Activated B cell treated with CpG ODN at 0.5 μM for 24 hours (primary cell): ENCODE results near the gene AQP12A. TPM values are rescaled to one million over a fixed set of nuclear protein-coding genes. Genes with fewer than 3 reads are reported as not detected.

Source experiments
- ATAC-seq: fragments of 200-7000 bp; cut with Tn5 transposase; one replicate; pipeline ENCODE4 v1.10.0; 2021; ENCODE audit warnings: low read depth, mild to moderate bottlenecking, moderate library complexity
- CTCF ChIA-PET: fragments of 350-600 bp; sonication (Branson Sonifier 250); formaldehyde crosslinking; loops from one replicate; lab custom pipeline; 2021; ENCODE audit warnings: antibody characterized with exemption; lab: Charles Lee
- POLR2A ChIA-PET: fragments of 350-600 bp; sonication (Branson Sonifier 250); formaldehyde crosslinking; loops from one replicate; lab custom pipeline; 2021; ENCODE audit warnings: antibody characterized with exemption; lab: Charles Lee
- DNase-seq: peaks from one replicate; pipeline ENCODE4 v3.0.0; 2022
- H3K27ac Mint-ChIP-seq: one replicate; pipeline ENCODE4 v1.8.0; 2020; ENCODE audit warnings: mixed read lengths
- H3K27me3 Mint-ChIP-seq: one replicate; pipeline ENCODE4 v1.8.0; 2021; ENCODE audit warnings: mixed read lengths
- H3K36me3 Mint-ChIP-seq: one replicate; pipeline ENCODE4 v1.8.0; 2021; ENCODE audit warnings: low read depth, mixed read lengths
- H3K4me1 Mint-ChIP-seq: one replicate; pipeline ENCODE4 v1.8.0; 2021; ENCODE audit warnings: mixed read lengths
- H3K4me3 Mint-ChIP-seq: one replicate; pipeline ENCODE4 v1.8.0; 2020; ENCODE audit warnings: mild to moderate bottlenecking, mixed read lengths
- H3K9me3 Mint-ChIP-seq: one replicate; pipeline ENCODE4 v1.8.0; 2020; ENCODE audit warnings: mixed read lengths
- CTCF ChIP-seq: fragments of 200-600 bp; IDR thresholded peaks from one replicate; pipeline ENCODE4 v1.8.0; 2022; ENCODE audit warnings: antibody characterized with exemption, mild to moderate bottlenecking
- intact Hi-C: fragments of 100-400 bp; cut with micrococcal nuclease; formaldehyde crosslinking; loops from one replicate; pipeline ENCODE4 v1.15.1; 2024
- total RNA-seq: library from RNA; stranded (reverse); gene quantifications from 2 replicates; pipeline ENCODE4 v1.2.3, GENCODE V29; 2022

The AQP12A gene
- total RNA-seq, 1 donor from 2014 or later = not detected

DNA sequence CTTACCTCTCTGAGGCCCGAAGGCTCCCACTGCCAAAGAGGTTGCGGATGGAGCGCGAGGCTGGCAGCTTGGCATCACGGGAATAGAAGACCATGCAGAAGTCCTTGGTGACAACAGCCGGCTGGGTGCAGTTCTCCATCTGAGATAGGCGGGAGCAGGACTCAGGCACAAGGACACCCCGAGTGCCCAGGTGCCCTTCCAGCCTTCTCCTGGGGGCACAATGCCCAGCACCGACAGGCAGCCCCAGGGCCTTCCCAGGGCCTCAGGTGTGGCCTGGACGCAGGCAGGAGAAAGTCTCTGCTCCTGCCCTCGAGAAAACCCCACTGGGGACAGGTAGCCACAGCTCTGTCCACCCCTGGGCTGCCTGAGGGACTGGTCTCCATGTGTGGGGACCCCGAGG, 33.6 kb downstream of the AQP12A start:
- DNase-seq (no peak), ATAC-seq (no peak)
- Mint-ChIP-seq H3K27ac (no peak overlapping the region), H3K27me3 (no peaks in the 10 kb centered on the region), H3K9me3 (no peaks in the 10 kb centered on the region), H3K4me3 (no peak overlapping the region), H3K4me1 (no peaks in the 10 kb centered on the region), H3K36me3 (no peaks in the 10 kb centered on the region)
- POLR2A ChIA-PET = no interaction called here
- intact Hi-C loops = no loop called here
- no peak for TF ChIP-seq CTCF
- CTCF ChIA-PET = no interaction called here

DNA sequence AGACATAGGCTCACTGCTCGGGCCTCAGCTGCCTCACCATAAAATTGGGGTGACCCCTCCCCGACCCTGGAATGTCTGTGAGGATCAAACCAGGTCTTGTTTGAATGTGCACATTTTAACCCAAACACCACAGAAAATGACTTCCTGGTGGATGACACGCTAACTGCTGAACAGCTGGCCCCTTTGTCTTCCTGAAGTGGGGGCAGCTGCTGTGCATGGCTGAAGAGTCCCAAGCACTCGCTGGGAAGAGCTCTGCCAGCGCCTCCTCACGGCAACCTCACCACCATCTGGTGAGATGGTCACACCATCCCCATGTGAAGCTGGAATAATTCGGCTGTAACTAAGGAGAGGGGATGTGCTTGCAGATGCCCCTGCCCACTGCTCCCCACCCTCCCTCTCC, 34.0 kb downstream of the AQP12A start:
- DNase-seq = no peak
- intact Hi-C loops = no loop called here
- ATAC-seq = no peak
- ChIA-PET CTCF (no interaction called here), POLR2A (no interaction called here)
- Mint-ChIP-seq H3K4me3 (no peak overlapping the region), H3K27me3 (no peaks in the 10 kb centered on the region), H3K4me1 (no peaks in the 10 kb centered on the region), H3K9me3 (no peaks in the 10 kb centered on the region), H3K27ac (no peak overlapping the region), H3K36me3 (no peaks in the 10 kb centered on the region)
- TF ChIP-seq CTCF = no peak

DNA sequence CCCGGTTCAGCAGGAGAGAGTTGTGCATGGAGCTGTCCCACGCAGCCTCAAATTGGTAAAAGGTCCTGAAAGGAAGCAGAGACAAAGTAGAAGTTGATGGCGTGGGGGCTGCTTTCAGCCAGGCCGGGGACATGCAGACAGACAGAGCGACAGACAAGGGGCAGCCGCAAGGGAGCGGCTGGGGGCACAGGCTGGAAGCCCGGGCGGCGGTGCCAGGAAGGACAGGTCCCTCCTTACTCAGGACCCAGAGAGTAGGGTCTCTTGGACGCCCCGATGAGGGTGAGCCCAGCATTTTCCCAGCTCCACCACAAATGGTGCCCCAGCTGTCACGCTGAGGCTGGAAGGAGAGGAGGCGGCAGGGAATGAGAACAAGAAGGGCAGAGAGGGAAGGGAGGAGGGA, 35.2 kb downstream of the AQP12A start:
- intact Hi-C loops = no loop called here
- no peak for TF ChIP-seq CTCF
- ATAC-seq (no peak), DNase-seq (no peak)
- H3K9me3 Mint-ChIP-seq = no peaks in the 10 kb centered on the region
- no peak overlapping the region for H3K4me3 Mint-ChIP-seq
- CTCF ChIA-PET = no interaction called here
- POLR2A ChIA-PET = no interaction called here
- H3K4me1 Mint-ChIP-seq = no peaks in the 10 kb centered on the region
- no peaks in the 10 kb centered on the region for H3K36me3 Mint-ChIP-seq
- H3K27me3 Mint-ChIP-seq = no peaks in the 10 kb centered on the region
- no peak overlapping the region for H3K27ac Mint-ChIP-seq

DNA sequence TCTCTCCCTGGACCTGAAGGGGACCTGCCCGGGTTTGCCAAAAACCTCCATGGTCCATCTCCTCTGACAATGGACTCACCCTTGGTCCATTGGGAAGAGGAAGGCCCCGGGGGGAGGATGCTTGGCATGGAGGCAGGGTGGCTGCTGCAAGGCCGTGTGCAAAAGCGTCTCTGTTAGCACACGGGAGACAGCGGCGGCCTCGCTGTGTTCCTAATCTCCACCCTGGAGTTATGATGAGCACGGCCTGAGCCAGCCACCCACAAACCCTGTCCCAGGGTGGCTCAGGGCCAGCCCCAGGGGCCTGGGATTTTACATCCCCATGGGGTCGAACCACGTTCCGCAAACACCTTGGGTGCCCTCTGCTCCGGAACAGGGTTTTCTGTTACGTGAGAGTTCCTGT, 35.8 kb downstream of the AQP12A start:
- Mint-ChIP-seq H3K9me3 (no peaks in the 10 kb centered on the region), H3K27me3 (no peaks in the 10 kb centered on the region), H3K4me3 (no peak overlapping the region), H3K36me3 (no peaks in the 10 kb centered on the region), H3K4me1 (no peaks in the 10 kb centered on the region), H3K27ac (no peak overlapping the region)
- intact Hi-C loops = no loop called here
- DNase-seq (no peak), ATAC-seq (no peak)
- CTCF ChIA-PET = no interaction called here
- TF ChIP-seq CTCF = no peak
- POLR2A ChIA-PET = no interaction called here

GRCh38 chr2:240727913-240728312, 36.2 kb downstream of the AQP12A start:
- ChIA-PET CTCF (no interaction called here), POLR2A (no interaction called here)
- DNase-seq = no peak
- no peak for TF ChIP-seq CTCF
- Mint-ChIP-seq H3K9me3 (no peaks in the 10 kb centered on the region), H3K4me1 (no peaks in the 10 kb centered on the region), H3K27ac (no peak overlapping the region), H3K4me3 (no peak overlapping the region), H3K36me3 (no peaks in the 10 kb centered on the region), H3K27me3 (no peaks in the 10 kb centered on the region)
- ATAC-seq = no peak
- intact Hi-C loops = no loop called here
